Heart left ventricle (tissue), 16 donors: ENCODE measurements around the gene SLU7. TPM values are rescaled to one million over a fixed set of nuclear protein-coding genes. Genes with fewer than 3 reads are reported as not detected.

Source experiments
- ATAC-seq, 4 donors: fragments of 200-7000 bp; cut with Tn5 transposase; one replicate each; pipeline ENCODE4 v1.9.1; 2020 to 2022; ENCODE audit warnings: moderate library complexity in 4 of 4, mild to moderate bottlenecking in 3 of 4, moderate number of reproducible peaks in 1 of 4
- DNase-seq, 5 donors: peaks; one replicate each; pipeline ENCODE4 v3.0.0-alpha.2; 2020
- H3K27ac ChIP-seq, 12 donors: fragments of 200-600 bp; sonication (generic) in 4 of 12; one replicate each; pipeline versions ENCODE4 v1.5.0 to v1.8.0; 2016 to 2022; ENCODE audit warnings: mild to moderate bottlenecking in 2 of 12
- H3K27me3 ChIP-seq, 9 donors: fragments of 200-600 bp; sonication (generic) in 2 of 9; one replicate each; pipeline versions ENCODE4 v1.5.1 to v1.8.0; 2016 to 2022; ENCODE audit warnings: mild to moderate bottlenecking in 3 of 9
- H3K36me3 ChIP-seq, 9 donors: fragments of 200-600 bp; sonication (generic) in 2 of 9; one replicate each; pipeline versions ENCODE4 v1.5.0 to v1.8.0; 2018 to 2022; ENCODE audit warnings: mild to moderate bottlenecking in 2 of 9
- H3K4me1 ChIP-seq, 12 donors: fragments of 200-600 bp; sonication (generic) in 4 of 12; one replicate each; pipeline versions ENCODE4 v1.5.0 to v1.8.0; 2016 to 2022; ENCODE audit warnings: mild to moderate bottlenecking in 3 of 12
- H3K4me3 ChIP-seq, 12 donors: fragments of 200-600 bp; sonication (generic) in 4 of 12; one replicate each; pipeline versions ENCODE4 v1.5.0 to v1.8.0; 2017 to 2022; ENCODE audit warnings: mild to moderate bottlenecking in 9 of 12, moderate library complexity in 4 of 12
- H3K9me3 ChIP-seq, 12 donors: fragments of 200-600 bp; sonication (generic) in 4 of 12; one replicate each; pipeline versions ENCODE4 v1.5.0 to v1.8.0; 2016 to 2022; ENCODE audit warnings: mild to moderate bottlenecking in 1 of 12
- CTCF ChIP-seq, 12 donors: fragments of 200-600 bp; sonication (generic) in 4 of 12; IDR thresholded peaks; one replicate each; pipeline versions ENCODE4 v1.5.0 to v1.8.0; 2018 to 2022; ENCODE audit warnings: antibody characterized with exemption in 12 of 12, mild to moderate bottlenecking in 5 of 12
- POLR2A ChIP-seq, 2 donors: fragments of 450-650 bp; IDR thresholded peaks; one replicate each; pipeline ENCODE4 v1.6.1; 2017; ENCODE audit warnings: antibody characterized with exemption in 2 of 2, mild to moderate bottlenecking in 2 of 2, moderate library complexity in 2 of 2
- WGBS, 4 donors: extraction: QIAGEN DNeasy Blood & Tissue Kit in 2 of 4; methylation state at CpG; one replicate each; pipeline versions ENCODE4 v1.1.5 to v1.1.7; 2013 to 2018; 5-methylcytosine and 5-hydroxymethylcytosine counted together
- intact Hi-C, 10 donors: fragments of 100-400 bp; cut with DNase I; formaldehyde crosslinking; loops; one replicate each; pipeline versions ENCODE4 v1.11.1 to v1.14.2; 2022
- polyA plus RNA-seq, 2 donors: library from polyadenylated mRNA; stranded (reverse); fragments of 200-250 nt; gene quantifications; one replicate each; pipeline ENCODE4 v1.2.3, GENCODE V29; 2013
- total RNA-seq, 9 donors: library from RNA; depleted of rRNA in 2 of 9; stranded (reverse); fragments of >200 nt in 2 of 9; fragmentation: NEBNext Ultra II Directional in 3 of 9; extraction: Animal tissue kit (Norgen Biotek cat#: 25700) in 3 of 9; gene quantifications; one replicate each; pipeline versions ENCODE4 v1.1.0 to v1.2.4, GENCODE V29; 2016 to 2023
- donor health status: ischemic (EF 13 %, LVEDD 7.1; RV severe dilation, severe dysfunction).
- donor health status: healthy with polysubstance abuse.
- donor health status: DM: no; HTN: yes; CAD: no.
- donor health status: DM: no; HTN: no; CAD: no.
- donor health status: ischemic (EF 25% LVEDD 6.9; RV normal size, moderate dysfunction).
- donor health status: ischemic (EF 25% LVEDD 5.7; RV mildly dilated, moderate dysfunction).
- donor health status: healthy.
- donor health status: DM: yes; HTN: yes; CAD: no.
- donor health status: ischemic (EF 35%, LVEDD 5.7; RV mildly dilated, moderate dysfunction).
- donor health status: nonischemic (EF 11% LVEDD 7.7; RV severe dilation, severe dysfunction).
- donor health status: DM: yes; HTN: yes; CAD: no.
- donor health status: PGD.
- donor health status: ischemic (EF 29% LVEDD 5.4; RV normal size, mild dysfunction).
- donor health status: nonischemic (EF 23%, LVEDD 6.1; RV moderate dilation, normal function).

SLU7 gene
- total and polyA plus RNA-seq, 11 donors: 22.7 to 81.6 (median 44.0) TPM

DNA sequence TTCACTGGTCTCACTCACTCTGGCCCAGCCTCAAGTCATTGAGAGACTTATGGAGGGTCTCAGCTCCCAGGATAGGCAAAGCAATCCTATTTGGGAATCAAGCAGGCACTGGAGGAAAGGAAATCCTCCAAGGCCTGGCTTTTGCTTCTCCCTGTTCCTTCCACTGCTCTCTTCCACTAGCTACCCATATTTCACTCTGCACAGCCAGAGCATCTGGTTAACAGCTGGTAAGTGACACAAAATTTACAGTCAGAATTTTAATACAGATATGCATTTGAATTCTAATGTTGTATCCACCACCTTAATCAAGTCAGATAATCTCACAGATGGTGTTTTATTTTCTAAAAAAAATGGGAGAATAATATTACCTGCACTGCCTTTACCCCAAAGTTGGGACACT is 47.6 kb downstream of the SLU7 start:
- Histone ChIP-seq H3K9me3 (no peaks in the 10 kb centered on the region), H3K4me3 (no peak overlapping the region), H3K27me3 (peaks cover 0 to 11% (median 0%) of the 10 kb centered on the region in 9 donors), H3K36me3 (no peaks in the 10 kb centered on the region), H3K4me1 (peaks cover 0 to 25% (median 7%) of the 10 kb centered on the region in 12 donors), H3K27ac (no peak overlapping the region)
- DNase-seq (no peak), ATAC-seq (no peak)
- intact Hi-C loops: no loop called here
- TF ChIP-seq POLR2A (IDR thresholded peaks at IDR 0.05) (no peak), CTCF (IDR thresholded peaks at IDR 0.05) (no peak)

- intact Hi-C loops: no loop called here
- WGBS, 4 donors: 25 to 36% (median 29%) methylated on average over 12 of the region's 12 CpGs
These were observed 48.2 kb downstream of the SLU7 start for GRCh38 chr5:160370713-160371034.

GRCh38 chr5:160369990-160370712 is 48.7 kb downstream of the SLU7 start, which contains the start of gene C1QTNF2:
Gene C1QTNF2 (minus strand): TSS chr5:160370626. CDS start chr5:160355011, 15,615 bp downstream.
- TF ChIP-seq CTCF (IDR thresholded peaks at IDR 0.05): no peak
- no peak for TF ChIP-seq POLR2A (IDR thresholded peaks at IDR 0.05)
- peak; percentile 49 to 92 (median 84) for ATAC-seq
- Histone ChIP-seq H3K4me1 (peaks cover 0 to 25% (median 7%) of the 10 kb centered on the region in 12 donors), H3K27ac (peak within 1 kb of the TSS in 10 of 12 donors; percentile 47 to 79 (median 62)), H3K36me3 (no peaks in the 10 kb centered on the region), H3K4me3 (peak within 1 kb of the TSS; percentile 45 to 80 (median 68)), H3K27me3 (peaks cover 0 to 11% (median 0%) of the 10 kb centered on the region in 9 donors), H3K9me3 (no peaks in the 10 kb centered on the region)
- 3 to 5% (median 3%) methylated on average over 20 to 45 of the region's 45 CpGs for WGBS, 4 donors
- DNase-seq: peak; percentile 62 to 79 (median 71)
- intact Hi-C loops: no loop called here

More at GRCh38 chr5:160370713-160371034, 48.2 kb downstream of the SLU7 start:
- H3K4me3 ChIP-seq: peak overlapping the region; percentile 45 to 80 (median 68)
- H3K4me1 ChIP-seq: peaks cover 0 to 25% (median 7%) of the 10 kb centered on the region in 12 donors
- H3K27me3 ChIP-seq: peaks cover 0 to 11% (median 0%) of the 10 kb centered on the region in 9 donors
- no peaks in the 10 kb centered on the region for H3K9me3 ChIP-seq
- ATAC-seq (peak in 1 of 4 donors; percentile 10), DNase-seq (no peak)
- TF ChIP-seq POLR2A (IDR thresholded peaks at IDR 0.05) (no peak), CTCF (IDR thresholded peaks at IDR 0.05) (no peak)
- peak overlapping the region in 8 of 12 donors; percentile 47 to 79 (median 66) for H3K27ac ChIP-seq
- no peaks in the 10 kb centered on the region for H3K36me3 ChIP-seq

DNA sequence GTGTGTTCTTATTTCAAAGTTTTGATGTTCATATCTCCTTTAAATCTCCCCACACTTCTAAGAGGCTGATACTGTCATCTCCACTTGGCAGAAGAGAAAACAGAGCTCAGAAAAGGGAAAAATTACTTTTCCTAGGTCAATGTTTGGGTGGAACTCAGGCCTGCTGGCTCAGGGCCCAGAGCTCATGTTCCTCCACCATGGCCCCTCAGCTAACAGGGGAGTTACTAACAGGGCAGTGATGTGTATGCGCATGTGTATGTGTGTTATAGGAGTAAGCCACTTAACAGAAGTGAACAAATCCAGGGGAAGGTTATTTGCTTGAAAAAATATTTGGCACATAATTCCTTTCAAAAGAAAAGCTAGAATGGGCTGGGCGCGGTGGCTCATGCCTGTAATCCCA is 51.0 kb downstream of the SLU7 start:
- ATAC-seq (no peak), DNase-seq (no peak)
- peaks cover 0 to 11% (median 0%) of the 10 kb centered on the region in 9 donors for H3K27me3 ChIP-seq
- H3K4me3 ChIP-seq: no peak overlapping the region
- H3K27ac ChIP-seq: no peak overlapping the region
- no peak for TF ChIP-seq POLR2A (IDR thresholded peaks at IDR 0.05)
- no peak for TF ChIP-seq CTCF (IDR thresholded peaks at IDR 0.05)
- intact Hi-C loops: no loop called here
- H3K9me3 ChIP-seq: no peaks in the 10 kb centered on the region
- H3K4me1 ChIP-seq: peaks cover 0 to 38% (median 17%) of the 10 kb centered on the region in 12 donors
- 91 to 98% (median 96%) methylated on average over 3 of the region's 3 CpGs for WGBS, 4 donors
- no peaks in the 10 kb centered on the region for H3K36me3 ChIP-seq
